Bone marrow (tissue), 2 donors: ENCODE data around the gene ODAD3.
"Not testable (repeated sequence)": the region's sequence is repeated elsewhere in the genome, so short reads cannot be mapped to it uniquely, and the experiment has no call there.

Source experiments
- DNase-seq, 2 donors: peaks; one replicate each; lab custom pipeline; 2025; lab: John Stamatoyannopoulos, UW

The ODAD3 gene

GRCh38 chr19:11435057-11435832 is at the start of gene ODAD3, which contains the start of gene PRKCSH:
TSS of gene ODAD3 (minus strand) at chr19:11435121. CDS start at chr19:11435016, 105 bp downstream.
TSS of gene PRKCSH (plus strand) at chr19:11435635. CDS start at chr19:11436118, 483 bp downstream.
- peak; percentile 99 for DNase-seq

- DNase-seq = no peak
Observed at GRCh38 chr19:11483366-11484111, 48.6 kb upstream of the ODAD3 start.

- peak; percentile 44 to 75 for DNase-seq
Observed at GRCh38 chr19:11482384-11483050, 47.6 kb upstream of the ODAD3 start.

- peak; percentile 38 to 84 for DNase-seq
Observed at GRCh38 chr19:11481534-11482383, 46.8 kb upstream of the ODAD3 start.

GRCh38 chr19:11480715-11481533 is 46.0 kb upstream of the ODAD3 start, which contains the start of gene ELAVL3:
TSS of gene ELAVL3 (minus strand) at chr19:11481046. CDS start at chr19:11480608, 438 bp downstream.
- no peak for DNase-seq

- DNase-seq = no peak
Observed at GRCh38 chr19:11479898-11480714, 45.2 kb upstream of the ODAD3 start.

- no peak for DNase-seq
Observed at GRCh38 chr19:11479090-11479897, 44.4 kb upstream of the ODAD3 start.

- no peak for DNase-seq
Observed at GRCh38 chr19:11478167-11479089, 43.5 kb upstream of the ODAD3 start.

- DNase-seq = no peak
Observed at GRCh38 chr19:11475861-11476260, 40.9 kb upstream of the ODAD3 start.

GRCh38 chr19:11475343-11475742 is 40.4 kb upstream of the ODAD3 start:
- not testable (repeated sequence) for DNase-seq

GRCh38 chr19:11473725-11474124 is 38.8 kb upstream of the ODAD3 start:
- DNase-seq = no peak

GRCh38 chr19:11468266-11468845 is 33.4 kb upstream of the ODAD3 start:
- DNase-seq = not testable (repeated sequence)

- no peak for DNase-seq
Observed at GRCh38 chr19:11465600-11465999, 30.7 kb upstream of the ODAD3 start.

GRCh38 chr19:11464333-11465265 is 29.7 kb upstream of the ODAD3 start:
- DNase-seq = no peak

GRCh38 chr19:11463391-11463790 is 28.5 kb upstream of the ODAD3 start:
- DNase-seq = no peak

GRCh38 chr19:11461453-11461852 is 26.5 kb upstream of the ODAD3 start:
- DNase-seq = no peak
